GM12872 (cell line): ENCODE results near the gene BTBD1.

Experiments used
- TF ChIP-seq, protein P1 (sequence below): IDR thresholded peaks from 3 replicates; pipeline ENCODE4 v1.5.1; 2011; ENCODE audit warnings: low read depth, mild to moderate bottlenecking, low read length, moderate library complexity; ENCODE audit not compliant: insufficient read depth

Gene BTBD1

GRCh38 chr15:82972990-82973389, 94.1 kb downstream of the BTBD1 start:
- TF ChIP-seq, protein P1, sequence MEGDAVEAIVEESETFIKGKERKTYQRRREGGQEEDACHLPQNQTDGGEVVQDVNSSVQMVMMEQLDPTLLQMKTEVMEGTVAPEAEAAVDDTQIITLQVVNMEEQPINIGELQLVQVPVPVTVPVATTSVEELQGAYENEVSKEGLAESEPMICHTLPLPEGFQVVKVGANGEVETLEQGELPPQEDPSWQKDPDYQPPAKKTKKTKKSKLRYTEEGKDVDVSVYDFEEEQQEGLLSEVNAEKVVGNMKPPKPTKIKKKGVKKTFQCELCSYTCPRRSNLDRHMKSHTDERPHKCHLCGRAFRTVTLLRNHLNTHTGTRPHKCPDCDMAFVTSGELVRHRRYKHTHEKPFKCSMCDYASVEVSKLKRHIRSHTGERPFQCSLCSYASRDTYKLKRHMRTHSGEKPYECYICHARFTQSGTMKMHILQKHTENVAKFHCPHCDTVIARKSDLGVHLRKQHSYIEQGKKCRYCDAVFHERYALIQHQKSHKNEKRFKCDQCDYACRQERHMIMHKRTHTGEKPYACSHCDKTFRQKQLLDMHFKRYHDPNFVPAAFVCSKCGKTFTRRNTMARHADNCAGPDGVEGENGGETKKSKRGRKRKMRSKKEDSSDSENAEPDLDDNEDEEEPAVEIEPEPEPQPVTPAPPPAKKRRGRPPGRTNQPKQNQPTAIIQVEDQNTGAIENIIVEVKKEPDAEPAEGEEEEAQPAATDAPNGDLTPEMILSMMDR, result no peak

GRCh38 chr15:82971218-82971984, 95.7 kb downstream of the BTBD1 start:
- TF ChIP-seq, protein P1, result no peak

DNA sequence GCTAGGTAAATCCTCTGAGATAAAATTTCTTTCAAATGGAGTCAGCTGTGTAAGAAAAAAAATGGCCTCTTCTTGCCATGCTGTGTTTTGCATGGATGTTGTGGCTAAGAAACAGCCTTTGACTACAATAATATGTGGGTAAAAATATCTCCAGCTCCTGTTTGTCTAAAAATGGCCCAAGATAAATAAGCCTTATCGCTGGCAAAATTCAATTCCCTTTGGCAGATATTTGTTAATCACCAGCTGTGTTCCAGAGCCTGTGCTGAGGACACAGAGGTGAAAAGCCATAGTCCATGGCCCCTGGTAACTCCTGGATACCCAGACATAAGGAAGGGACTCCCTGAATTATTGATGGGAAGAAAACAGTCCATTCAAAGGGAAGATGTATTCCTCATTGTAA, 96.4 kb downstream of the BTBD1 start:
- TF ChIP-seq, protein P1, result no peak

DNA sequence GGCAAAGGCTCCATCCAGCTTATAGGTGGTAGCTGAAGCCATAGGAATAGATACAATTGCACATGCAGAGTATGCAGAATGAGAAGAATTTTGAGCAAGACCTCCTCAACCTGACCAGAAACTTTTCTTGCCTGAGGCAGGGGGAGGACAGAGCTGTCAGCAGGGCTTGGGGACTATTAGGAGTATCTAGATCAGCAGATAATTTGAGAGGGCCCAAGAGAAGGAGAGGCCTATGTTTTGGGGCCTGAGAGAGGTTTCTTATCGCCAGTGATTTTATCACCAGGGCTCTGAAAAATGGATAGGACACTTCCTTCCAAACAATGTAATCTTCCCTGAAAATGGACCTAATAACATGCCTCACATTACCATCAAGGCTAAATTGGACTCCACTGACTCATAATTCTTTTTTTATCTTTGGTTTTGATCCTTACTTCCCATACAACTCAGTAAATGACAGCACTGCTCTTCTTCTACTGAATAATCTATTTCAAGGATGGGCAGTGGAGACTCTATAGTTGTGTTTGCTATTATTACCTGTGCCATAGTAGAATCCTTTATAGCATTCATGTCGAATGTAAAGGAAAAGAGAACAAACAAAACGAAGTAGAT, 96.9 kb downstream of the BTBD1 start:
- TF ChIP-seq, protein P1, result no peak

DNA sequence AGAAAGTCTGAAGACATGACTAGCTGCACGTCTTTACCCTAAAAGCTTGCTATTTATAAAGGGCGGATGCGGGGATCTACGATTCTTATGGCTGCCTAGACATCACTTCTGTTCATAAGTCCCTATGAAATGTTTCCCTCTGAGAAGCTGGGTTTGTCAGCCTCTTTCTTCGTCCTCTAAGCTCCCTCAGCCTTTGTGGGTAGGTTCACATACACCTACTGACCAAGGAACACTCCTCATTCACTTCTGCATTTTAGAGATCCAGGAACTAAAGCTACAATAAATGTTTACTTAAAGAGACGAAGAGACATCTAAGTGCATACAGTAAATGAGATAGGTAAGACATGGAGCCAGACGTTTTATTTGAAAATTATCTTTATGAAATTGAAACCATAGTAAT, 97.7 kb downstream of the BTBD1 start:
- TF ChIP-seq, protein P1, result no peak

DNA sequence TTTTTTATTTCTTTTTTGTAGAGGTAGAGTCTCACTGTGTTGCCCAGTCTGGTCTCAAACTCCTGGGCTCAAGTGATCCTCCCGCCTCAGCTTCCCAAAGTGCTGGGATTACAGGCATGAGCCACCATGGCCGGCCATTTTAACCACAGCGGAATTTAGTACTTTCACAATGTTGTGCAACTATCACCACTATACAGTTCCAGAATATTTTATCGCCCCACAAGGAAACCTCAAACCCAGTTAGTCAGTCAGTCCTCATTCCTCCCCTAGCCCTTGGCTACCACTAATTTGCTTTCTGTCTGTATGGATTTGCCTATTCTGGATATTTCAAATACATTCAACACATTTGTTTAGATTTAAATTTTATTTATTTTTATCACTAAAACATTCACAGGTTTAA, 99.0 kb downstream of the BTBD1 start:
- TF ChIP-seq, protein P1, result no peak

DNA sequence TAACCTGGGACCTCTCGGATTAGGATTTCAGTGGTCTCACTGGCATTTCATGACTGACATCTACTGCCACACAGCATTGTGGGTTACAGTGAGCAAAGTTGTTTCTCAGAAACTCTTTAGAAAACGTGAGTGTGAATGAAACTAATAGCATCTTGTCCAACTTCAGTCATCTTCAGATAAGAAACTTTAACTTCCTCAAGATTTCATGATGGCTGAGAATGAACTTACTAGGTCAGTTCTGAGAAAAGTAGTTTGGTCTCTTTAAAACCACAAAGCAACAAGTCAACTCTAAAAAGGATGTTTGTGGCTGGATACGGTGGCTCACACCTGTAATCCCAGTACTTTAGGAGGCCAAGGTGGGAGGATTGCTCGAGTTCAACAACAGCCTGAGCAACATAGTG, 100.4 kb downstream of the BTBD1 start:
- TF ChIP-seq, protein P1, result no peak
